ENCODE data around the gene CRKL. TPM values are rescaled to one million over a fixed set of nuclear protein-coding genes. Genes with fewer than 3 reads are reported as not detected.

Gene CRKL
- total RNA-seq, 1 experiment from 2014 or later = 69.9 TPM

GRCh38 chr22:20881869-20882815 lies 35.1 kb upstream of the CRKL start:
- BruUV-seq (replicated peaks) = no TSS peak
- Mint-ChIP-seq H3K4me1 (ENCODE audit: low read depth, unreplicated experiment) (peaks cover 32% of the 10 kb centered on the region), H3K4me3 (ENCODE audit: low read depth, unreplicated experiment) (no peak overlapping the region), H3K27ac (ENCODE audit: unreplicated experiment) (no peak overlapping the region), H3K36me3 (ENCODE audit: insufficient read depth, unreplicated experiment) (peaks cover 20% of the 10 kb centered on the region), H3K9me3 (ENCODE audit: low read depth, unreplicated experiment) (no peaks in the 10 kb centered on the region), H3K27me3 (ENCODE audit: unreplicated experiment) (no peaks in the 10 kb centered on the region)
- CTCF ChIA-PET = interaction anchor here (1.2 to 1.5 kb wide), 2 partner anchors 69 to 221 kb away, joined by 4 read pairs; no protein-coding TSS in a partner anchor
- TF ChIP-seq, protein P1, sequence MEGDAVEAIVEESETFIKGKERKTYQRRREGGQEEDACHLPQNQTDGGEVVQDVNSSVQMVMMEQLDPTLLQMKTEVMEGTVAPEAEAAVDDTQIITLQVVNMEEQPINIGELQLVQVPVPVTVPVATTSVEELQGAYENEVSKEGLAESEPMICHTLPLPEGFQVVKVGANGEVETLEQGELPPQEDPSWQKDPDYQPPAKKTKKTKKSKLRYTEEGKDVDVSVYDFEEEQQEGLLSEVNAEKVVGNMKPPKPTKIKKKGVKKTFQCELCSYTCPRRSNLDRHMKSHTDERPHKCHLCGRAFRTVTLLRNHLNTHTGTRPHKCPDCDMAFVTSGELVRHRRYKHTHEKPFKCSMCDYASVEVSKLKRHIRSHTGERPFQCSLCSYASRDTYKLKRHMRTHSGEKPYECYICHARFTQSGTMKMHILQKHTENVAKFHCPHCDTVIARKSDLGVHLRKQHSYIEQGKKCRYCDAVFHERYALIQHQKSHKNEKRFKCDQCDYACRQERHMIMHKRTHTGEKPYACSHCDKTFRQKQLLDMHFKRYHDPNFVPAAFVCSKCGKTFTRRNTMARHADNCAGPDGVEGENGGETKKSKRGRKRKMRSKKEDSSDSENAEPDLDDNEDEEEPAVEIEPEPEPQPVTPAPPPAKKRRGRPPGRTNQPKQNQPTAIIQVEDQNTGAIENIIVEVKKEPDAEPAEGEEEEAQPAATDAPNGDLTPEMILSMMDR (IDR thresholded peaks at IDR 0.05; ENCODE audit: unreplicated experiment) = no peak
- DNase-seq = no peak
- intact Hi-C loops (cut with micrococcal nuclease; ENCODE audit: unreplicated experiment) = no loop called here

- BruUV-seq (replicated peaks) = no TSS peak
- intact Hi-C loops (cut with micrococcal nuclease; ENCODE audit: unreplicated experiment) = no loop called here
- TF ChIP-seq, protein P1 (IDR thresholded peaks at IDR 0.05; ENCODE audit: unreplicated experiment) = no peak
- no peak overlapping the region for H3K4me3 Mint-ChIP-seq (ENCODE audit: low read depth, unreplicated experiment)
- peaks cover 27% of the 10 kb centered on the region for H3K36me3 Mint-ChIP-seq (ENCODE audit: insufficient read depth, unreplicated experiment)
- H3K27ac Mint-ChIP-seq (ENCODE audit: unreplicated experiment) = no peak overlapping the region
- H3K27me3 Mint-ChIP-seq (ENCODE audit: unreplicated experiment) = no peaks in the 10 kb centered on the region
- DNase-seq = no peak
- CTCF ChIA-PET = no interaction called here
- no peaks in the 10 kb centered on the region for H3K9me3 Mint-ChIP-seq (ENCODE audit: low read depth, unreplicated experiment)
- peaks cover 32% of the 10 kb centered on the region for H3K4me1 Mint-ChIP-seq (ENCODE audit: low read depth, unreplicated experiment)
Observed at GRCh38 chr22:20882855-20883254, 34.4 kb upstream of the CRKL start.

GRCh38 chr22:20884454-20884853 lies 32.8 kb upstream of the CRKL start:
- TF ChIP-seq, protein P1 (IDR thresholded peaks at IDR 0.05; ENCODE audit: unreplicated experiment) = no peak

DNA sequence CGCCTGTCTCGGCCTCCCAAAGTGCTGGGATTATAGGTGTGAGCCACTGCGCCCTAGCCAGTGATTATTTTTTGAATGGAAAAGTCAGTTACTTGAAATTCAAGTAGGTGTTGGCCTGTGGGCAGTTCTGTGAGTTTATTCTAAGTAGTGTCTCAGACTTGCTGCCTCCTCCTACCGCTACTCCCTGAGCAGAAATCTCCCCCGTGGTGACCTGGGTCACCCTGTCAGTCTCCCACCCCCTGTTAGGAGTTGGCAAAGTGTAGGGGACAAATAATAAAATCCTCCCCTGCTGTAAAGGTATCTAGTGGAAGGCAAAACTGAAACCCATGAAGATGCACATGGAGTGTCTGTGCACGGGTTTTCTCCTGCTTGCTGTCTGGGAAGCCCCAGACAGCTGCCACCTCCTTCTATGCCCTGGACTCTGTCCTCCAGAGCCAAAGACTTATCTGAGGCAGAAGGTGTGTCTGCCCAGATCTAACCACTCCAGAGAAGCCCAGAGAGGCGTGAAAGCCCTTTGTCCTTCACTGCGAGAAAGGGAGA lies 32.1 kb upstream of the CRKL start:
- DNase-seq = no peak
- H3K27ac Mint-ChIP-seq (ENCODE audit: unreplicated experiment) = peak overlapping the region; percentile 58
- no peaks in the 10 kb centered on the region for H3K9me3 Mint-ChIP-seq (ENCODE audit: low read depth, unreplicated experiment)
- peaks cover 21% of the 10 kb centered on the region for H3K36me3 Mint-ChIP-seq (ENCODE audit: insufficient read depth, unreplicated experiment)
- BruUV-seq (replicated peaks) = no TSS peak
- H3K27me3 Mint-ChIP-seq (ENCODE audit: unreplicated experiment) = no peaks in the 10 kb centered on the region
- no peak overlapping the region for H3K4me3 Mint-ChIP-seq (ENCODE audit: low read depth, unreplicated experiment)
- intact Hi-C loops (cut with micrococcal nuclease; ENCODE audit: unreplicated experiment) = no loop called here
- TF ChIP-seq, protein P1 (IDR thresholded peaks at IDR 0.05; ENCODE audit: unreplicated experiment) = no peak
- peaks cover 32% of the 10 kb centered on the region for H3K4me1 Mint-ChIP-seq (ENCODE audit: low read depth, unreplicated experiment)
- CTCF ChIA-PET = interaction anchor here (0.5 to 2.0 kb wide), 17 partner anchors 11 to 756 kb away, joined by 3 to 26 read pairs (median 5); partner anchors contain the start of genes CRKL, LZTR1, PI4KA and SDF2L1

More at GRCh38 chr22:20884454-20884853, 32.8 kb upstream of the CRKL start:
- H3K36me3 Mint-ChIP-seq (ENCODE audit: insufficient read depth, unreplicated experiment) = peaks cover 21% of the 10 kb centered on the region
- no peak for DNase-seq
- intact Hi-C loops (cut with micrococcal nuclease; ENCODE audit: unreplicated experiment) = no loop called here
- H3K4me1 Mint-ChIP-seq (ENCODE audit: low read depth, unreplicated experiment) = peaks cover 32% of the 10 kb centered on the region
- CTCF ChIA-PET = no interaction called here
- BruUV-seq (replicated peaks) = no TSS peak
- H3K27me3 Mint-ChIP-seq (ENCODE audit: unreplicated experiment) = no peaks in the 10 kb centered on the region
- no peak overlapping the region for H3K27ac Mint-ChIP-seq (ENCODE audit: unreplicated experiment)
- H3K4me3 Mint-ChIP-seq (ENCODE audit: low read depth, unreplicated experiment) = no peak overlapping the region
- no peaks in the 10 kb centered on the region for H3K9me3 Mint-ChIP-seq (ENCODE audit: low read depth, unreplicated experiment)
